Esophagus mucosa (tissue), 1 donor: ENCODE results near the gene TLR10. TPM values are rescaled to one million over a fixed set of nuclear protein-coding genes. Genes with fewer than 3 reads are reported as not detected.
"Not testable (repeated sequence)": the region's sequence is repeated elsewhere in the genome, so short reads cannot be mapped to it uniquely, and the experiment has no call there.

ENCODE experiments used
- ATAC-seq: fragments of 200-7000 bp; cut with Tn5 transposase; one replicate; pipeline ENCODE4 v1.9.1; 2020
- total RNA-seq: library from RNA; stranded (reverse); gene quantifications from one replicate; pipeline ENCODE4 v1.2.4, GENCODE V29; 2023
- donor health status: DM: yes; HTN: yes; CAD: no.

TLR10 gene
- total RNA-seq, 1 donor from 2014 or later: 0.40 TPM

GRCh38 chr4:38802561-38803355, 20.0 kb upstream of the TLR10 start:
- ATAC-seq: no peak

- ATAC-seq: no peak
These were observed 18.2 kb upstream of the TLR10 start for GRCh38 chr4:38800961-38801450.

GRCh38 chr4:38800366-38800765, 17.6 kb upstream of the TLR10 start:
- no peak for ATAC-seq

GRCh38 chr4:38795087-38795486, 12.3 kb upstream of the TLR10 start:
- peak; percentile 59 for ATAC-seq

GRCh38 chr4:38794051-38794450, 11.3 kb upstream of the TLR10 start:
- no peak for ATAC-seq

- ATAC-seq: no peak
These were observed 8.2 kb upstream of the TLR10 start for GRCh38 chr4:38791010-38791409.

- peak; percentile 87 for ATAC-seq
These were observed 5.5 kb upstream of the TLR10 start for GRCh38 chr4:38788317-38788716.

- no peak for ATAC-seq
These were observed 4.9 kb upstream of the TLR10 start for GRCh38 chr4:38787693-38788092.

GRCh38 chr4:38785901-38786402, 3.2 kb upstream of the TLR10 start:
- ATAC-seq: no peak

GRCh38 chr4:38785041-38785790, 2.4 kb upstream of the TLR10 start:
- ATAC-seq: no peak

- no peak for ATAC-seq
These were observed 1.4 kb upstream of the TLR10 start for GRCh38 chr4:38784141-38784540.

- ATAC-seq: no peak
These were observed 295 bp upstream of the TLR10 start for GRCh38 chr4:38783109-38783460.

- no peak for ATAC-seq
These were observed 932 bp downstream of the TLR10 start for GRCh38 chr4:38781854-38782261.

GRCh38 chr4:38780833-38781484, 1.8 kb downstream of the TLR10 start:
- ATAC-seq: no peak

GRCh38 chr4:38779790-38780189, 3.0 kb downstream of the TLR10 start:
- no peak for ATAC-seq

- not testable (repeated sequence) for ATAC-seq
These were observed 4.9 kb downstream of the TLR10 start for GRCh38 chr4:38777925-38778324.

- ATAC-seq: no peak
These were observed 7.5 kb downstream of the TLR10 start for GRCh38 chr4:38775326-38775725.

GRCh38 chr4:38774181-38774955, 8.4 kb downstream of the TLR10 start:
- no peak for ATAC-seq

GRCh38 chr4:38770281-38770680, 12.5 kb downstream of the TLR10 start:
- peak; percentile 78 for ATAC-seq

- ATAC-seq: peak; percentile 25
These were observed 12.9 kb downstream of the TLR10 start for GRCh38 chr4:38769857-38770256.

GRCh38 chr4:38769441-38769840, 13.3 kb downstream of the TLR10 start:
- ATAC-seq: no peak

- no peak for ATAC-seq
These were observed 13.8 kb downstream of the TLR10 start for GRCh38 chr4:38768968-38769394.
